ENCODE measurements around the gene LIMS2.

DNA sequence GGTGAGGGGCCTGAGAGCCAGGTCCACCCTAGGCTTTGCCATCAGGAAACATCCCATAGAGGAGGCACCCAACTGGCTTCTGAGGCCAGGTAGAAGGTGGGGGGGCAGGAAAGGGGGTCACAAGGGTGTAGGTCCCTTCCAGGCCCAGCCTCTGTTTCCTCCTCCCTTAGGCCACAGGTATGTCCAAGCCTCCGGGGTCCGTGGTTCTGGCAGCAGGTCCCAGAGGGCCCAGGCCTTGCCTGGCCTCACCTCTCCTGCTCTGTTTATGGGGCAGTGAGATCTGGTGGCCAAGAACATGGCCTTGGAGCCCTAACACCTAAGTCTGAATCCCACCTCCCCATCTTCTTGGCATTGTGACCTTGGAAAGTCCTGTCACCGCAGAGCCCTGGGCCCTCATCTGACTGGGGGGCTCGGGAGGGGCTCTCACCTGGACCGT lies 51.0 kb downstream of the LIMS2 start:
- no peak for TF ChIP-seq REST (IDR thresholded peaks at IDR 0.05; ENCODE audit: insufficient read depth in 1 of 2, low read depth in 2 of 2, low read length in 1 of 2)
- TF ChIP-seq, protein P1, sequence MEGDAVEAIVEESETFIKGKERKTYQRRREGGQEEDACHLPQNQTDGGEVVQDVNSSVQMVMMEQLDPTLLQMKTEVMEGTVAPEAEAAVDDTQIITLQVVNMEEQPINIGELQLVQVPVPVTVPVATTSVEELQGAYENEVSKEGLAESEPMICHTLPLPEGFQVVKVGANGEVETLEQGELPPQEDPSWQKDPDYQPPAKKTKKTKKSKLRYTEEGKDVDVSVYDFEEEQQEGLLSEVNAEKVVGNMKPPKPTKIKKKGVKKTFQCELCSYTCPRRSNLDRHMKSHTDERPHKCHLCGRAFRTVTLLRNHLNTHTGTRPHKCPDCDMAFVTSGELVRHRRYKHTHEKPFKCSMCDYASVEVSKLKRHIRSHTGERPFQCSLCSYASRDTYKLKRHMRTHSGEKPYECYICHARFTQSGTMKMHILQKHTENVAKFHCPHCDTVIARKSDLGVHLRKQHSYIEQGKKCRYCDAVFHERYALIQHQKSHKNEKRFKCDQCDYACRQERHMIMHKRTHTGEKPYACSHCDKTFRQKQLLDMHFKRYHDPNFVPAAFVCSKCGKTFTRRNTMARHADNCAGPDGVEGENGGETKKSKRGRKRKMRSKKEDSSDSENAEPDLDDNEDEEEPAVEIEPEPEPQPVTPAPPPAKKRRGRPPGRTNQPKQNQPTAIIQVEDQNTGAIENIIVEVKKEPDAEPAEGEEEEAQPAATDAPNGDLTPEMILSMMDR (IDR thresholded peaks at IDR 0.05): no peak

Measured in Panc1 (cell line).